CD14-positive monocyte (primary cell): ENCODE data around the gene GARIN3. TPM values are rescaled to one million over a fixed set of nuclear protein-coding genes. Genes with fewer than 3 reads are reported as not detected.

Source experiments
- DNase-seq, 3 donors: peaks; one replicate each; pipeline ENCODE4 v3.0.0-alpha.2; 2011 to 2022
- H2AFZ ChIP-seq: 2 replicates; pipeline ENCODE4 v1.6.0; 2012; ENCODE audit warnings: mild to moderate bottlenecking, low read depth, low read length, inconsistent platforms; ENCODE audit not compliant: insufficient read depth, poor library complexity, severe bottlenecking
- H3K27ac ChIP-seq, 2 donors: 1 replicate in 1 of 2; 2 replicates in 1 of 2; pipeline ENCODE4 v1.5.1; 2012 to 2013; ENCODE audit warnings: low read length in 2 of 2, control low read depth in 1 of 2, inconsistent platforms in 1 of 2, low read depth in 1 of 2, mild to moderate bottlenecking in 1 of 2
- H3K27me3 ChIP-seq, 2 donors: one replicate each; pipeline versions ENCODE4 v1.6.0 to v1.6.1; 2011 to 2013; ENCODE audit warnings: low read length in 2 of 2; ENCODE audit not compliant: control insufficient read depth in 2 of 2, insufficient read depth in 2 of 2
- H3K36me3 ChIP-seq, 2 donors: replicated peaks in 1 of 2; 1 replicate in 1 of 2; 2 replicates in 1 of 2; pipeline versions ENCODE4 v1.5.1 to v1.6.1; 2012 to 2013; ENCODE audit warnings: low read length in 2 of 2, control low read depth in 1 of 2, inconsistent platforms in 1 of 2, mild to moderate bottlenecking in 1 of 2; ENCODE audit not compliant: insufficient read depth in 2 of 2, control insufficient read depth in 1 of 2
- H3K4me1 ChIP-seq, 2 donors: 1 replicate in 1 of 2; 2 replicates in 1 of 2; pipeline versions ENCODE4 v1.5.1 to v1.6.1; 2012 to 2013; ENCODE audit warnings: low read length in 2 of 2, control low read depth in 1 of 2, inconsistent platforms in 1 of 2, mild to moderate bottlenecking in 1 of 2, moderate library complexity in 1 of 2; ENCODE audit not compliant: insufficient read depth in 2 of 2, control insufficient read depth in 1 of 2
- H3K4me2 ChIP-seq: replicated peaks from 2 replicates; pipeline ENCODE3; 2012; ENCODE audit warnings: low read length, moderate library complexity, mild to moderate bottlenecking; ENCODE audit not compliant: poor library complexity, severe bottlenecking; ENCODE audit errors: extremely low read depth
- H3K4me3 ChIP-seq, 3 experiments: fragments of 200-600 bp in 1 of 3; sonication (generic) in 1 of 3; replicated peaks in 1 of 3; 1 replicate in 2 of 3; 2 replicates in 1 of 3; pipeline ENCODE4 v1.5.1; 2011 to 2013; ENCODE audit warnings: low read length in 3 of 3, mild to moderate bottlenecking in 3 of 3, control low read depth in 2 of 3, low read depth in 2 of 3, inconsistent platforms in 1 of 3, moderate library complexity in 1 of 3
- H3K79me2 ChIP-seq: 2 replicates; pipeline ENCODE4 v1.6.0; 2012; ENCODE audit warnings: mild to moderate bottlenecking, control low read depth, inconsistent platforms, low read length, moderate library complexity; ENCODE audit not compliant: insufficient read depth
- H3K9ac ChIP-seq: 2 replicates; pipeline ENCODE4 v1.6.0; 2017; ENCODE audit warnings: low read length, mild to moderate bottlenecking; ENCODE audit not compliant: insufficient read depth, poor library complexity, severe bottlenecking
- H3K9me3 ChIP-seq, 2 donors: replicated peaks in 1 of 2; 1 replicate in 1 of 2; 2 replicates in 1 of 2; pipeline versions ENCODE4 v1.5.1 to v1.6.1; 2012 to 2013; ENCODE audit warnings: low read length in 2 of 2, control low read depth in 1 of 2; ENCODE audit not compliant: control insufficient read depth in 1 of 2, insufficient read depth in 1 of 2
- H4K20me1 ChIP-seq: 2 replicates; pipeline ENCODE4 v1.6.0; 2012; ENCODE audit warnings: mild to moderate bottlenecking, low read length, control low read depth, moderate library complexity; ENCODE audit not compliant: insufficient read depth
- H3K27ac Mint-ChIP-seq, 7 donors: one replicate each; pipeline ENCODE4 v1.8.0; 2020; ENCODE audit warnings: mild to moderate bottlenecking in 7 of 7, mixed read lengths in 7 of 7, moderate library complexity in 6 of 7, inconsistent platforms in 2 of 7
- H3K27me3 Mint-ChIP-seq, 3 donors: one replicate each; pipeline ENCODE4 v1.8.0; 2021 to 2022; ENCODE audit warnings: low read depth in 3 of 3, mild to moderate bottlenecking in 3 of 3, mixed read lengths in 3 of 3, moderate library complexity in 3 of 3, inconsistent platforms in 1 of 3
- H3K36me3 Mint-ChIP-seq, 2 donors: one replicate each; pipeline ENCODE4 v1.8.0; 2020; ENCODE audit warnings: mixed read lengths in 2 of 2, inconsistent platforms in 1 of 2, mild to moderate bottlenecking in 1 of 2
- H3K4me1 Mint-ChIP-seq: one replicate; pipeline ENCODE4 v1.8.0; 2020; ENCODE audit warnings: mild to moderate bottlenecking, mixed read lengths
- H3K4me3 Mint-ChIP-seq, 2 donors: one replicate each; pipeline ENCODE4 v1.8.0; 2020; ENCODE audit warnings: mild to moderate bottlenecking in 2 of 2, mixed read lengths in 2 of 2, moderate library complexity in 1 of 2
- H3K9me3 Mint-ChIP-seq, 7 donors: one replicate each; pipeline ENCODE4 v1.8.0; 2020 to 2022; ENCODE audit warnings: mixed read lengths in 7 of 7, mild to moderate bottlenecking in 6 of 7, moderate library complexity in 6 of 7, inconsistent platforms in 2 of 7
- WGBS: methylation state at CpG from one replicate; pipeline ENCODE4 v1.1.5; 2013; ENCODE audit warnings: missing lambda C conversion rate; ENCODE audit not compliant: insufficient coverage; 5-methylcytosine and 5-hydroxymethylcytosine counted together
- intact Hi-C, 2 donors: fragments of 100-400 bp; cut with micrococcal nuclease; formaldehyde crosslinking; loops; one replicate each; pipeline versions ENCODE4 v1.15.0 to v1.15.1; 2023
- polyA plus RNA-seq, 3 donors: library from polyadenylated mRNA; depleted of rRNA in 1 of 3; unstranded in 2 of 3; stranded (reverse) in 1 of 3; fragments of 300-500 nt in 2 of 3; fragments of >200 nt in 1 of 3; fragmentation: Illumina TruSeq in 2 of 3; gene quantifications; 1 replicate in 2 of 3; 2 replicates in 1 of 3; pipeline ENCODE4 v1.2.3, GENCODE V29; 2012 to 2021
- TF ChIP-seq, protein P1 (sequence below): fragments of 200-600 bp; IDR thresholded peaks from one replicate; pipeline ENCODE4 v1.8.0; 2022; ENCODE audit warnings: antibody characterized with exemption, mild to moderate bottlenecking

Gene GARIN3
- polyA plus RNA-seq, 3 donors: not detected

DNA sequence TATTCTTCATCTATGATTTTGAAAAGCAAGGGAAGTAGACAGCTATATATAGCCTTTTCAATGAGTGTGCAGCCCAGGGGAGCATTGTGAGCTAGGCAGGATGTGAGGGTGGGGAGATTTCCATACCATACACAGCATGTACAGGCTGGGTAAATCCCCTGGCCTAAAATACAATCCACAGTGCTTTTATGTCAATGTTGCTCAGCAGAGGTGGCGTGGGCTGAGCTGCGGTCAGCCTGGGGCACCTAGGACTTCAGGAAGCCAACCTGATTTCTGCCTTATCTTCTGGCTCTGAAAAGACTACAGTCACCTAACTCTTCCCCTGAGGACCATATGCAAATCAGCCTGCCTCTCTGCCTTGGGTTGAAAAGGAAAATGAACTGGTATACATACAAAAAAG lies 6.3 kb upstream of the GARIN3 start:
- Histone ChIP-seq H2AFZ (no peak overlapping the region), H3K27me3 (no peaks in the 10 kb centered on the region), H3K9me3 (peaks cover 0 to 3% of the 10 kb centered on the region in 2 donors), H3K4me2 (no peak overlapping the region), H3K27ac (no peak overlapping the region), H3K9ac (no peak overlapping the region), H3K79me2 (no peaks in the 10 kb centered on the region), H4K20me1 (no peaks in the 10 kb centered on the region), H3K4me1 (no peaks in the 10 kb centered on the region), H3K4me3 (no peak overlapping the region), H3K36me3 (no peaks in the 10 kb centered on the region)
- intact Hi-C loops: no loop called here
- DNase-seq: no peak
- H3K27me3 Mint-ChIP-seq: peaks cover 2 to 10% (median 4%) of the 10 kb centered on the region in 3 donors
- H3K4me1 Mint-ChIP-seq: no peaks in the 10 kb centered on the region
- H3K9me3 Mint-ChIP-seq: peaks cover 3 to 14% (median 9%) of the 10 kb centered on the region in 7 donors
- WGBS: 30% methylated on average over 2 of the region's 2 CpGs
- TF ChIP-seq, protein P1, sequence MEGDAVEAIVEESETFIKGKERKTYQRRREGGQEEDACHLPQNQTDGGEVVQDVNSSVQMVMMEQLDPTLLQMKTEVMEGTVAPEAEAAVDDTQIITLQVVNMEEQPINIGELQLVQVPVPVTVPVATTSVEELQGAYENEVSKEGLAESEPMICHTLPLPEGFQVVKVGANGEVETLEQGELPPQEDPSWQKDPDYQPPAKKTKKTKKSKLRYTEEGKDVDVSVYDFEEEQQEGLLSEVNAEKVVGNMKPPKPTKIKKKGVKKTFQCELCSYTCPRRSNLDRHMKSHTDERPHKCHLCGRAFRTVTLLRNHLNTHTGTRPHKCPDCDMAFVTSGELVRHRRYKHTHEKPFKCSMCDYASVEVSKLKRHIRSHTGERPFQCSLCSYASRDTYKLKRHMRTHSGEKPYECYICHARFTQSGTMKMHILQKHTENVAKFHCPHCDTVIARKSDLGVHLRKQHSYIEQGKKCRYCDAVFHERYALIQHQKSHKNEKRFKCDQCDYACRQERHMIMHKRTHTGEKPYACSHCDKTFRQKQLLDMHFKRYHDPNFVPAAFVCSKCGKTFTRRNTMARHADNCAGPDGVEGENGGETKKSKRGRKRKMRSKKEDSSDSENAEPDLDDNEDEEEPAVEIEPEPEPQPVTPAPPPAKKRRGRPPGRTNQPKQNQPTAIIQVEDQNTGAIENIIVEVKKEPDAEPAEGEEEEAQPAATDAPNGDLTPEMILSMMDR: no peak
- H3K27ac Mint-ChIP-seq: no peak overlapping the region
- no peaks in the 10 kb centered on the region for H3K36me3 Mint-ChIP-seq
- no peak overlapping the region for H3K4me3 Mint-ChIP-seq

DNA sequence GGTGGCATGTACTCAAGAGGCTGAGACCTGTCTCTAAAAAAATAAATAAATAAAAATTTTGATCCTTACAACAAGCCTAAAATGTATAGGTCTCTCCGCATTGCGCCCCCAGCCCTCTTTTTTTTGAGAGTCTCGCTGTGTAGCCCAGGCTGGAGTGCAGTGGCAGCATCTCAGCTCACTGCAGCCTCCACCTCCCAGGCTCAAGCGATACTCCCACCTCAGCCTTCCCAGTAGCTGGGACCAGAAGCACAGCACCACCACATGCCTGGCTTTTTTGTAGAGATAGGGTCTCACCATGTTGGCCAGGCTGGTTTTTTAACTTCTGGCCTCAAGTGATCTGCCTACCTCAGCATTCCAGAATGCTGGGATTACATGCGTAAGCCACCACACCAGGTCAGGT lies 2.2 kb upstream of the GARIN3 start:
- Histone ChIP-seq H3K4me3 (no peak overlapping the region), H3K27me3 (no peaks in the 10 kb centered on the region), H3K79me2 (no peaks in the 10 kb centered on the region), H3K9me3 (peaks cover 0 to 3% of the 10 kb centered on the region in 2 donors), H3K9ac (no peak overlapping the region), H3K4me2 (no peak overlapping the region), H4K20me1 (no peaks in the 10 kb centered on the region), H3K4me1 (no peaks in the 10 kb centered on the region), H2AFZ (no peak overlapping the region), H3K27ac (no peak overlapping the region), H3K36me3 (no peaks in the 10 kb centered on the region)
- TF ChIP-seq, protein P1: no peak
- no peak overlapping the region for H3K4me3 Mint-ChIP-seq
- WGBS: 81% methylated on average over 3 of the region's 5 CpGs
- H3K9me3 Mint-ChIP-seq: peaks cover 3 to 15% (median 9%) of the 10 kb centered on the region in 7 donors
- intact Hi-C loops: no loop called here
- no peaks in the 10 kb centered on the region for H3K36me3 Mint-ChIP-seq
- no peaks in the 10 kb centered on the region for H3K4me1 Mint-ChIP-seq
- no peak overlapping the region for H3K27ac Mint-ChIP-seq
- H3K27me3 Mint-ChIP-seq: peaks cover 2 to 13% (median 4%) of the 10 kb centered on the region in 3 donors
- DNase-seq: no peak
